ENCODE data around the gene RNF152. TPM values are rescaled to one million over a fixed set of nuclear protein-coding genes. Genes with fewer than 3 reads are reported as not detected.
A peak's percentile ranks its signal among the peaks of the same experiment; 100 is the strongest.

RNF152 gene
- total RNA-seq, 1 donor from 2014 or later = 24.1 TPM

- Histone ChIP-seq H3K36me3 (no peaks in the 10 kb centered on the region), H4K20me1 (ENCODE audit: low read depth) (peaks cover 17% of the 10 kb centered on the region), H2AFZ (replicated peaks) (no peak overlapping the region), H3K9me3 (ENCODE audit: low read depth) (no peaks in the 10 kb centered on the region), H3K4me2 (peak overlapping the region; percentile 37), H3K27ac (peak overlapping the region; percentile 75), H3K9ac (no peak overlapping the region), H3K4me3 (no peak overlapping the region), H3F3A (ENCODE audit: low read depth) (peaks cover 44% of the 10 kb centered on the region), H3K4me1 (peaks cover 27% of the 10 kb centered on the region), H3K79me2 (ENCODE audit: low read depth) (peaks cover 23% of the 10 kb centered on the region), H3K27me3 (peaks cover 8% of the 10 kb centered on the region)
- no peak for DNase-seq (ENCODE audit: low spot score)
- H3K9me3 Mint-ChIP-seq = peaks cover 6% of the 10 kb centered on the region
- H3K36me3 Mint-ChIP-seq = peaks cover 10% of the 10 kb centered on the region
- H3K27ac Mint-ChIP-seq = no peak overlapping the region
- TF ChIP-seq EZH2phosphoT487 (IDR thresholded peaks at IDR 0.05) (no peak), CTCF (IDR thresholded peaks at IDR 0.05) (no peak), EZH2 (IDR thresholded peaks at IDR 0.05) (no peak)
- peaks cover 11% of the 10 kb centered on the region for H3K27me3 Mint-ChIP-seq (ENCODE audit: insufficient read depth, low read depth)
- peaks cover 49% of the 10 kb centered on the region for H3K4me1 Mint-ChIP-seq
- peak overlapping the region; percentile 68 for H3K4me3 Mint-ChIP-seq
These were observed 3.3 kb upstream of the RNF152 start for GRCh38 chr18:61896118-61896517.

GRCh38 chr18:61894751-61895524, 2.1 kb upstream of the RNF152 start:
- Histone ChIP-seq H3K9me3 (ENCODE audit: low read depth) (no peaks in the 10 kb centered on the region), H3K4me3 (peak overlapping the region; percentile 94), H3K27ac (no peak overlapping the region), H3F3A (ENCODE audit: low read depth) (peaks cover 44% of the 10 kb centered on the region), H3K36me3 (no peaks in the 10 kb centered on the region), H3K9ac (no peak overlapping the region), H2AFZ (replicated peaks) (peak overlapping the region; percentile 73), H3K4me2 (peak overlapping the region; percentile 94), H3K27me3 (peaks cover 8% of the 10 kb centered on the region), H4K20me1 (ENCODE audit: low read depth) (peaks cover 26% of the 10 kb centered on the region), H3K4me1 (peaks cover 27% of the 10 kb centered on the region), H3K79me2 (ENCODE audit: low read depth) (peaks cover 35% of the 10 kb centered on the region)
- peak overlapping the region; percentile 33 for H3K27ac Mint-ChIP-seq
- H3K27me3 Mint-ChIP-seq (ENCODE audit: insufficient read depth, low read depth) = peaks cover 5% of the 10 kb centered on the region
- peak overlapping the region; percentile 81 for H3K4me3 Mint-ChIP-seq
- H3K36me3 Mint-ChIP-seq = peaks cover 21% of the 10 kb centered on the region
- TF ChIP-seq EZH2 (IDR thresholded peaks at IDR 0.05) = no peak
- DNase-seq (ENCODE audit: low spot score) = peak; percentile 36
- H3K9me3 Mint-ChIP-seq = peaks cover 4% of the 10 kb centered on the region
- peaks cover 56% of the 10 kb centered on the region for H3K4me1 Mint-ChIP-seq

GRCh38 chr18:61893971-61894750, 1.4 kb upstream of the RNF152 start:
- Mint-ChIP-seq H3K27ac (no peak overlapping the region), H3K27me3 (ENCODE audit: insufficient read depth, low read depth) (peaks cover 8% of the 10 kb centered on the region), H3K4me3 (peak overlapping the region; percentile 87)

More at GRCh38 chr18:61893971-61894750, 1.4 kb upstream of the RNF152 start:
- H3F3A ChIP-seq (ENCODE audit: low read depth) = peaks cover 44% of the 10 kb centered on the region
- H3K27me3 ChIP-seq = peaks cover 8% of the 10 kb centered on the region
- Mint-ChIP-seq H3K36me3 (peaks cover 28% of the 10 kb centered on the region), H3K9me3 (peaks cover 4% of the 10 kb centered on the region), H3K4me1 (peaks cover 62% of the 10 kb centered on the region)
- H3K36me3 ChIP-seq = no peaks in the 10 kb centered on the region
- H3K9me3 ChIP-seq (ENCODE audit: low read depth) = no peaks in the 10 kb centered on the region
- H3K4me3 ChIP-seq = peak overlapping the region; percentile 94
- H3K79me2 ChIP-seq (ENCODE audit: low read depth) = peaks cover 43% of the 10 kb centered on the region
- peaks cover 32% of the 10 kb centered on the region for H4K20me1 ChIP-seq (ENCODE audit: low read depth)
- peak; percentile 17 for TF ChIP-seq CTCF (IDR thresholded peaks at IDR 0.05)
- no peak for TF ChIP-seq EZH2 (IDR thresholded peaks at IDR 0.05)
- H3K4me1 ChIP-seq = peaks cover 31% of the 10 kb centered on the region
- H3K9ac ChIP-seq = peak overlapping the region; percentile 72
- peak; percentile 90 for DNase-seq (ENCODE audit: low spot score)
- H3K4me2 ChIP-seq = peak overlapping the region; percentile 94
- peak overlapping the region; percentile 33 for H3K27ac ChIP-seq
- peak overlapping the region; percentile 76 for H2AFZ ChIP-seq (replicated peaks)
